ENCODE measurements around the gene FICD. TPM values are rescaled to one million over a fixed set of nuclear protein-coding genes. Genes with fewer than 3 reads are reported as not detected.

FICD gene
- total RNA-seq, 2 experiments from 2014 or later: 8.4 to 9.0 TPM

DNA sequence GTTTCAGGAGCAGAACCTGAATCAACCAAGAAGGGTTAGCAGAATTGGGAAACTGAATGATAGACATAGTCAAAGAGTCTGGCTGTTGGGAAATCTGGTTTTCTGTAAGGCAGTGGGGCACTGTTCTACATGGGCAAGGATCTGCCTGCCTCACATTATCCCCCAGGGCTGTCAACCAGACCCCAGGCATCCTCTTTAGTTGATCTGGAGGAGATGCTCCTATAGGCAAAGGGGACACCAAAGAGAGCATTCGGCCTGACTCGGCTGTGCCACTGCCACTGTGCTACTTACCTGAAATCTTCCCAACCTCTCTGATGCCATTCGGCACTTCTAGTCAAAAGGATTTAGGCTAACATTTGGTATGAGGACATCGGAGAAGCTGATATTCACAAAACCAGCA is 51.4 kb downstream of the FICD start:
- Histone ChIP-seq H3K9me3 (ENCODE audit: low read length) (no peaks in the 10 kb centered on the region), H3K4me2 (ENCODE audit: low read length) (peak overlapping the region; percentile 83), H3K4me1 (ENCODE audit: insufficient read depth, low read length, poor library complexity, severe bottlenecking) (peaks cover 78% of the 10 kb centered on the region), H2AFZ (ENCODE audit: low read length) (no peak overlapping the region), H3K4me3 (ENCODE audit: low read depth, low read length, poor library complexity, severe bottlenecking) (peak overlapping the region; percentile 11), H4K20me1 (ENCODE audit: insufficient read depth, low read length) (no peaks in the 10 kb centered on the region), H3K27ac (ENCODE audit: low read depth, low read length, poor library complexity, severe bottlenecking) (peak overlapping the region; percentile 93), H3K9me2 (ENCODE audit: insufficient read depth, low read length) (no peaks in the 10 kb centered on the region), H3K79me2 (ENCODE audit: insufficient read depth, low read depth, low read length) (peaks cover 32% of the 10 kb centered on the region), H3K36me3 (ENCODE audit: insufficient read depth, low read length) (peaks cover 58% of the 10 kb centered on the region)
- DNase-seq (ENCODE audit: low spot score): no peak
- ChIA-PET POLR2A (interaction anchor here (0.6 to 15.0 kb wide), 9 partner anchors 9 to 238 kb away, joined by 3 to 309 read pairs (median 6); partner anchors contain the start of gene SELPLG), CTCF (ENCODE audit: unreplicated experiment) (interaction anchor here (0.9 to 1.7 kb wide), 3 partner anchors 51 to 86 kb away, joined by 3 to 10 read pairs (median 6); no protein-coding TSS in a partner anchor)
- BruUV-seq (replicated peaks): no TSS peak
- TF ChIP-seq EZH2phosphoT487 (IDR thresholded peaks at IDR 0.05; ENCODE audit: borderline replicate concordance, low read depth, low read length): no peak
- TF ChIP-seq, protein P1, sequence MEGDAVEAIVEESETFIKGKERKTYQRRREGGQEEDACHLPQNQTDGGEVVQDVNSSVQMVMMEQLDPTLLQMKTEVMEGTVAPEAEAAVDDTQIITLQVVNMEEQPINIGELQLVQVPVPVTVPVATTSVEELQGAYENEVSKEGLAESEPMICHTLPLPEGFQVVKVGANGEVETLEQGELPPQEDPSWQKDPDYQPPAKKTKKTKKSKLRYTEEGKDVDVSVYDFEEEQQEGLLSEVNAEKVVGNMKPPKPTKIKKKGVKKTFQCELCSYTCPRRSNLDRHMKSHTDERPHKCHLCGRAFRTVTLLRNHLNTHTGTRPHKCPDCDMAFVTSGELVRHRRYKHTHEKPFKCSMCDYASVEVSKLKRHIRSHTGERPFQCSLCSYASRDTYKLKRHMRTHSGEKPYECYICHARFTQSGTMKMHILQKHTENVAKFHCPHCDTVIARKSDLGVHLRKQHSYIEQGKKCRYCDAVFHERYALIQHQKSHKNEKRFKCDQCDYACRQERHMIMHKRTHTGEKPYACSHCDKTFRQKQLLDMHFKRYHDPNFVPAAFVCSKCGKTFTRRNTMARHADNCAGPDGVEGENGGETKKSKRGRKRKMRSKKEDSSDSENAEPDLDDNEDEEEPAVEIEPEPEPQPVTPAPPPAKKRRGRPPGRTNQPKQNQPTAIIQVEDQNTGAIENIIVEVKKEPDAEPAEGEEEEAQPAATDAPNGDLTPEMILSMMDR (conservative IDR thresholded peaks at IDR 0.05; ENCODE audit: low read length): no peak
- intact Hi-C loops (cut with micrococcal nuclease; ENCODE audit: unreplicated experiment): no loop called here

DNA sequence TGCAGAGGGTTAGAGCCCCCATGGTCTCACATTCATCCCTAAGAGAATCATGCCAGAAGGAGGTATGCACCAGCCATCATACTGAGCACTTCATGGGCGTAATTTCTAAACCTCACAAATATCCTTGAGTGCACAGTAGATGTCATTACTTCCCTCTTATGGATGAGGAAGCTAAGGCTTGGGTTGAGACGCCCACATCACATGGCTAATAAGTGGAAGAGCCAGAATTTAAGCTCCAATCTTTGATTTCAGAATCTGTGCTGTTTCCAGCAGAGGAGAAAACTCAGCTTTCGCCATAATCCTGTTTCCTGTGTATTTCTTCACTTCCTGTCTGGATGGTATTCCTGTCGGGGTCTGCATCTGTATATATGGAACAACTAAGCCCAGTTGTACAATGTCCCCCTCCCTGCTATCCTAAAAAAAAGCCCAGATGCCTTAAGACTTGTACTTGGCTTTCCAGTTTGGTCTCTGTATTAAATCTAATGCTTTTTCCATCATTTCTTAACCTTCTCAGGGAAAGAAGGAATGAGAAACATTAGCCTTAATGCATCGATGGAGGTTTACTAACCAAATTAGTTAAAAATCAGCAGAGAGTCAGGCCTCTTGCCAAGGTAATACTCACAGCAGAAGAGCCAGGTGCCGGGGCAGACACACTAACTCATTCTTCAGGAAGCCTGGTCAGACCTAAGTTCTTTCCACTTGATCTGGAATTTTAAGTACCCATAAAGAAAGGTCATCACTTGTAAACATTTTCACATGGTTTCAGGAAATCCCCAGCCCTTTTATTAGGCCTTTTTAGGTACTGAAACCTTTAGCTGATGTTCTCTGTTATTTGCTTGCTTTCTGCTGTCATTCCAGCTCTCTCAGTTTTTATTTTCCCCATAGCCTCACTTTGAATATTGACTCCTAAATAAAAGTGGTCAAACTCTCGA is 52.6 kb downstream of the FICD start:
- intact Hi-C loops (cut with micrococcal nuclease; ENCODE audit: unreplicated experiment): loop anchor here (2.0 kb wide), 1 partner anchor 67 kb away; no protein-coding TSS in a partner anchor
- Histone ChIP-seq H3K36me3 (ENCODE audit: insufficient read depth, low read length) (peaks cover 58% of the 10 kb centered on the region), H3K4me3 (ENCODE audit: low read depth, low read length, poor library complexity, severe bottlenecking) (peak overlapping the region; percentile 15), H3K9me3 (ENCODE audit: low read length) (no peaks in the 10 kb centered on the region), H2AFZ (ENCODE audit: low read length) (no peak overlapping the region), H3K4me1 (ENCODE audit: insufficient read depth, low read length, poor library complexity, severe bottlenecking) (peaks cover 90% of the 10 kb centered on the region), H4K20me1 (ENCODE audit: insufficient read depth, low read length) (no peaks in the 10 kb centered on the region), H3K79me2 (ENCODE audit: insufficient read depth, low read depth, low read length) (peaks cover 27% of the 10 kb centered on the region), H3K4me2 (ENCODE audit: low read length) (peak overlapping the region; percentile 83), H3K9me2 (ENCODE audit: insufficient read depth, low read length) (no peaks in the 10 kb centered on the region), H3K27ac (ENCODE audit: low read depth, low read length, poor library complexity, severe bottlenecking) (peak overlapping the region; percentile 93)
- no TSS peak for BruUV-seq (replicated peaks)
- DNase-seq (ENCODE audit: low spot score): peak; percentile 17
- ChIA-PET CTCF (ENCODE audit: unreplicated experiment) (interaction anchor here (0.6 to 1.7 kb wide), 2 partner anchors 9 to 50 kb away, joined by 3 to 10 read pairs; no protein-coding TSS in a partner anchor), POLR2A (interaction anchor here (0.5 to 15.0 kb wide), 14 partner anchors 8 to 814 kb away, joined by 3 to 309 read pairs (median 4); partner anchors contain the start of genes SELPLG and TMEM119)
- TF ChIP-seq, protein P1 (conservative IDR thresholded peaks at IDR 0.05; ENCODE audit: low read length): no peak
- TF ChIP-seq EZH2phosphoT487 (IDR thresholded peaks at IDR 0.05; ENCODE audit: borderline replicate concordance, low read depth, low read length): no peak
